Limb (tissue), 2 donors: ENCODE results near the gene C7orf25.
"Not testable (repeated sequence)": the region's sequence is repeated elsewhere in the genome, so short reads cannot be mapped to it uniquely, and the experiment has no call there.

ENCODE experiments used
- DNase-seq, 2 donors: peaks; one replicate each; pipeline ENCODE4 v3.0.0-alpha.2; 2016; ENCODE audit errors: extremely low spot score in 2 of 2

The C7orf25 gene

DNA sequence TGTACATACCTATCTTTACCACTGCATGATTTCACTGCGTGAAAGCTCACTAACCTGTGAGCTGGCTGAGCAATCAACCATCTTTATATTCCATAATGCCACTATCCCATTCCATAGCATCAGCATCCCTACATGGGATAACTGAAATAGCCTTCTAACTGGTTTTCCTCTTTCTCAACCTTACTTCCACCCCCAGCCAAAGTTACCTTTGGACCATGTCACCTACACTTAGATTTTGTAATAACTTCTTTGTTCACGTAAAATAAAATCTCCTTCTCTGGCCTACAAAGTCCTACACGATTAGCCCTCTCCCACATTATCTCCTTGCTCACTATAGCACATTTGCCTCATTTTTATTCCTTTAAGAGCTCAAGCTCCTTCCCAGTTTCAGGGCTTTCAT, 17.6 kb upstream of the C7orf25 start:
- DNase-seq, result no peak

DNA sequence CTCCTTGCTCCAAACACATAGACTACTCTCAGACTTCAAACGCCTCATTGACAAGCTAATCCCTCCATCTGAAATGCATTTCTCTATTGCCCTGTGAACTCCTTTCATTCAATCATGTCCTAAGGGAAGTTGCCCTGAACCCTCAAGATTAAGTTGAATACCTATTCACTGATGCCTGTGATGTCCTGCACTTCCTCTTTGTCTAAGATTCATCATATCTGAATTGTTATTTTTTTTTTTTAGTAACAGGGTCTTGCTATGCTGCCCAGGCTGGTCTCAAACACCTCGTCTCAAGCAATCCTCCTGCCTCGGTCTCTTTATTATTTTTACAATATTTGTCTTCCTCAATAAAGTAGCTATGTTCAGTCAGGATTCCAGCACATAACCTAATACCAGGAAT, 16.9 kb upstream of the C7orf25 start:
- no peak for DNase-seq

DNA sequence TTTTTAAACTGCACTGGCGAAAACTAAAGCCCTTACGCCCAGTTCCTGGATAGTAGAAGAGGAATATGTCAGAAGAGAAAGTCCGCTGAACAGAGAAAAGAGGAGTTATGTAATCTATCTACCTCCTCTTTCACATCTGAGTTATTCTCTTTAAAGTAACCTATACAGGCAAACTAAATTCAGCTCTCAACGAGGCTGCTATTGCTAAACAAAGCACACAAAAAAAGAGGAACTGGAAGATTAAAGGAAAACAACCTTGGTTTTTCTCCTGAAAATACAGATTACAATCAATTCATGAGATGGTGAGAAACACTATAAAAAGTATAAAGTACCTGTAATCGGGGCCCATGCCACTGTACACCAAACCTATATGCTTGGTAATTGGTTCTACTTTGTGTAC, 14.3 kb upstream of the C7orf25 start:
- DNase-seq, result no peak

DNA sequence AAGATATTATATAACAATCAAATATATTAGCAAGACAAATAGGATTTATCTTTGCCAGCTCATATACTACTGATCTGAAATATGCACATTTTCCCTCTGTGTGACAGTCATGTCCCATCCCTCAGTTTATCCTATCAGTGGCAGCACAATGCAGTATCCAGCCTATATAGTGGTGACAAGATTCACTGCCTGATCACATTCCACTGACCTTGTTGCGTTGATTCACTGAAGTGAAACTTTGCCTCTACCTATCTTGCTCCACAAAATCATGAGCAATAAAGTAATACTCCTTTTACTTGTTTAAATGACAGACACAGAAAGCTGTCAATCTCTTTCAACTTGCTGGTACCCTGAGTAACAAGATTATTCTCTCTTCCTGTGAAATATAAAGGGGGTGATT, 13.8 kb upstream of the C7orf25 start:
- no peak for DNase-seq

GRCh38 chr7:42924223-42924838, 12.5 kb upstream of the C7orf25 start:
- DNase-seq, result no peak

- no peak for DNase-seq
Measured at GRCh38 chr7:42922017-42922753, 10.3 kb upstream of the C7orf25 start.

DNA sequence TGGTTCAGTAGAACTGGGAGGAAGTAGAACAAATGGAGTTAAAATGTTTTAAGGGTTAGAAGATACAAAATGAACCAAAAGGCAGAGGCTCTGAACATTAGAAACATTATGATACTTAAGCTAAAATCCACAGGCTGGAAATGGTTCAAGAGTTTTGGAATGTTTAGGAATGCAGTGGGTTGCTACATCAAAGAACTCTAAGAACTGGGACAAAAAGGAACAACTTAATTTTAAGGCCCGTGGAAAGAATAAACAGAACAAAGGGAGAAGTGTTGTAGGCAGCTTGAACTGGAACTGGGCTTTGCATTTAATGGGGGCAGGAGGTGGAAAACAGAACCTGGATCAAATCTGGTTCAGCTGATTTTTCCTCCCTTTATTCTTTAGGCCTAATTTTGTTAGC, 3.5 kb upstream of the C7orf25 start:
- no peak for DNase-seq

- DNase-seq, result no peak
Measured at GRCh38 chr7:42914421-42915045, 2.7 kb upstream of the C7orf25 start.

DNA sequence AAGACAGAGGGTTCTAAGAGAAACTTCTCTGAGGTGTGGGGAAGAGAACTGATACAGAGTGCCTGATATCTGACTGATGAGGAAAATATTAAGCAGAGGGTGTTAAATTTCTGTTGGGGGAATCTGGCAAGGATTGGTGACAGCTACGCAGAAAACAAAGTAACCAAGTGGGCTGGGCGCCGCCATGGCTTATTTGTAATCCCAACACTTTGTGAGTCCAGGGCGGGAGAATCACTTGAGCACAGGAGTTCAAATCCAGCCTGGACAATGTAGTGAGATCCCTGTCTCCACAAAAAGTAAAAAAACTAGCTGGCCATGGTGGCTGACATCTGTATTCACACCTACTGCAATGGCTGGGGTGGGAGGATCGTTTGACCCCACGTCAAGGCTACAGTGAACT, 2.1 kb upstream of the C7orf25 start:
- no peak for DNase-seq

DNA sequence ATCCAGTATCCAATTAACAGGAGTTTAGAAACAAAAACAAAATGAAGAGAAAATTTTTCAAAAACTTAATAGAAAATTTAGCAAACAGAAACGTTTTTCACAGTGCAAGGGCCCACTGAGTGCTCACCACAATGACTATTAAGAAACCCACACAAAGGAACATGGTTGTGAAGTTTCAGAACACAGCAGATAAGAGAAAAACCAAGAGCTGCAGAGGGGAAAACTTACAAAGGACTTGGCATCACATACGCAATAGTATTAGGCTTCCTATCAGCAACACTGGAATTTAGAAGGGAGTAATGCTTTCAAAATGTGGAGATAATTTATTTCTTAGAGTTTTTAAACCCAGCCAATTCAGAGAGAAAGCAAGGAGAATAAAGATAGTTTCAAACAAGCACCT, 1.7 kb upstream of the C7orf25 start:
- DNase-seq, result no peak

DNA sequence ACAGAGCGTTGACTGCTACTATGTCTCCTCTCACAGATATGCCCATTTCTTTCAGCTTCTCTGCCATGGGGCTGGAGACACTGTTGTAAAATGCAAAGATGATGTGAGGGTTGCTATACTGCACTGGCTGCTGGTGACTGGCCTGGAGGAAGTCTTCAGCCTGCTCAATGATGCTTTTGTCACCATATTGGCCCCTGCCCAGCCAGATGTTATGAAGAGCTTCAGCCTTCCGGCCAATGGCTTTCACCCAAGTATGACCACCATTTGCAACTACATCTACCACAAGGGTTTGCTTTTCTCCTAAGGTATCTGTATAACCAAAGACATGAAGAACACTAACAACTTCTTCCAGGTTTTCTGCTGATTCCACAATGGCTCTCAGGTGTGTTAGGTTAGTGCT, 1.6 kb downstream of the C7orf25 start:
- no peak for DNase-seq

- DNase-seq, result no peak
Measured at GRCh38 chr7:42907316-42907715, 4.6 kb downstream of the C7orf25 start.

DNA sequence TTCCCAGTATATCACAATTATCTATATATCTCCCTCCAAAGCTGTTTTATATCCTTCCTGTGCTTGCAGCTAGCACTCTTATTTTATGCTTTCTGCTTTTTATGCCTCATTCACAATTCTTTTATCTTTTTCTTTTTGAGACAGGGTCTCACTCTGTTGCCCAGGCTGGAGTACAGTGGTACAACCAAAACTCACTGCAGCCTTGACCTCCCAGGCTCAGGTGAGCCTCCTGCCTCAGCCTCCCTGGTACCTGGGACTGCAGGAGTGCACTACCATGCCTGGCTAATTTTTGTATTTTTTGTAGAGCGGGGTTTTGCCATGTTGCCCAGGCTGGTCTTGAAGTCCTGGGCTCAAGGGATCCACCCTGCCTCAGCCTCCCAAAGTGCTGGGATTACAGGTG, 5.7 kb downstream of the C7orf25 start:
- no peak for DNase-seq

DNA sequence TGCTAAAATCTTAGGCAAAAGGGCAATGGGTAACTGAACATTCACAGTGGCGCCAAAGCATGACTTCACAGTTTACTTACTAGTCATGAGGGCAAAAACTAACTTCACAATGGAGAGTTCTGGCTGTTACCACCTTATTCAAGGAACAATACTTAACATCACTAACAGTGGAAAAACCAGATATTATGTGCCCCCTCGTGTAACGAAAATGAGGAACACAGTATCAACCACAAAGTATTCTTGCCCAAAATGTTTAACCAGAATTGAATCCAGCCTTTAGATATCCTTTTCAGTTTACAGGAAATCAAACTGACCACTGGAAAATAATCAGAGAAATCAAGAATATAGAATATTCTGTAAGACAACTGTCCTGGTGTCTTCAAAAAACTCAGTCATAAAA, 9.5 kb downstream of the C7orf25 start:
- no peak for DNase-seq

DNA sequence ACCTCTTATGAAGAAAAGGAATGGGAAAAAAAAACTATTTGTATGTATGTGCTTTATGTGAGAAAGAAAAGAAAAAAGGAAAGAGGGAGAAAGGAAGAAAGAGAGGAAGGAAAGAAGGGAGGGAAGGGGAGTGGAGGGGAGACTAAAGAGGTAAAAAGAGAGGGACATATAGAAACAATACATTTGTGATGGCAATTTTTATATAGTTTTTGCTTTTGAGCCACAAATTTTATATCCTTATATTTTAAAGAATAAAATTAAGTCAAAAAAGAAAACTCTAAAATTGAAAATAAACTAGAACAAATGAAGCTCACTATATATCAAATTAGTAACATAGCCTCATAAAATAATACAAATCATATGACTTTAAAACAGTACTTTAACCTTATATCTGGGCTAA, 11.0 kb downstream of the C7orf25 start:
- DNase-seq, result no peak

DNA sequence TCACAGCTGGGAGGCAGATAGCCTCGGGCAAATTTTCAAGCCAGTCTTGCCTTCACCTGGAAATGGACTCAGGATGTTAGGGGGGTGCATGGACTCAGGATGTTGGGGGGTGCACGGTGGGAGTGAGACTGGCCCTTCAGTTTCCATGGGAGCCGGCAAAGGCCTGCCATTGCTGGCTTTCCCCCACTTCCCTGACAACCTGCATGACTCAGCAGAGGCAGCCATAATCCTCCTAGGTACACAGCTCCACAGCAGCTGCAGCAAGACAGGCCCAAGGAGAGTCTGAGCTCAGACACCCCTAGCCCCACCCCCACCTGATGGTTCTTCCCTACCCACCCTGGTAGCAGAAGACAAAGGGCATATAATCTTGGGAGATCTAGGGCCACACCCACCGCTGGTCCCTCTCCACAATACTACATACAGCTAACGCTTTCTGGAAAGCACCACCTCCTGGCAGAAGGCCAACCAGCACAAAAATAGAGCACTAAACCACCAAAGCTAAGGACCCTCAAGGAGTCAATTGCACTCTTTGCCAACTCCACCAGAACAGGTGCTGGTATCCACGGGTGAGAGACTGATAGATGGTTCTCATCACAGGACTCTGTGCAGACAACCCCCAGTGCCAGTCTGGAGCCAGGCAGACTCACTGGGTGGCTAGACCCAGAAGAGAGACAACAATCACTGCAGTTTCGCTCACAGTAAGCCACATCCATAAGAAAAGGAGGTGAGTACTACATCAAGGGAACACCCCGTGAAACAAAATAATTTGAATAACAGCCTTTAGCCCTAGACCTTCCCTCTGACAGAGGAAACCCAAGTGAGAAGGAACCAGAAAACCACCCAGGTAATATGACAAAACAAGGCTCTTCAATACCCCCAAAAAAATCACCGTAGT, 18.3 kb downstream of the C7orf25 start:
- DNase-seq, result no peak

- no peak for DNase-seq
Measured at GRCh38 chr7:42886893-42887505, 24.9 kb downstream of the C7orf25 start.

DNA sequence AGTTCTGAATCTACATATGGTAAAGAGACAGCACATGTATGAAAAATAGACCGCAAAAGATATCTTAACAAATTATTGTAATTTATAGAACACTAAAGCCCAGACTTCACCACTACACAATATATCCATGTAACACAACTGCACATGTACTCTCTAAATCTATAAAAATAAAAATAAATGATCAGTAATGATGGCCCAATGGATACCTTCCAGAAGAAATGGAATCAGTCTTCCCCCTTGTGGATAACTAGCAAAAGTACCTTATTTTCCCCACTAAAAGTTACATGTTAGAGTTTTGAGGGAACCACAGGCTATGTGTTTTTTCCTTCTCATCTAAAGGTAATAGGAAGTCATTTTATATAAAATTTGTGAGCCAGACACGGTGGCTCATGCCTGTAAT, 25.7 kb downstream of the C7orf25 start:
- peak in 1 of 2 donors; percentile 24 for DNase-seq

- not testable (repeated sequence) for DNase-seq
Measured at GRCh38 chr7:42885183-42885582, 26.7 kb downstream of the C7orf25 start.

- peak in 1 of 2 donors; percentile 45 for DNase-seq
Measured at GRCh38 chr7:42883950-42884349, 27.9 kb downstream of the C7orf25 start.

DNA sequence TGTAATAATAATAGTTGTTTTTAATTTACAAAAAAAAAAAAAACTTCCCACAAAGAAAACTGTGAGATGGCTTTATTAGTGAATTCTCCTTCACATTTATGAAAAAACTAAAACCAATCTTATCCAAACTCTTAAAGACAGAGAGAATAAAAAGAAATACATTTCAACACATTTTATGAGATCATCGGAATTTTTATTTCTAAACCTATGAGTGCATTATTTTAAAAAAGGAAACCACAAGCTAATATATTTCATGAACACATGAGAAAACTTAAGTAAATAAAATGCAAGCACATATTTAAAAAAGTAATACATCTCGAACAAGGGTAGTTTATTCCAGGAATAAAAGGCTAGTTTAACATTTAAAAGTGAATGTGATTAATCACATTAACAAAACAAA, 31.5 kb downstream of the C7orf25 start:
- no peak for DNase-seq

GRCh38 chr7:42878303-42878702, 33.6 kb downstream of the C7orf25 start:
- no peak for DNase-seq
